Breast epithelium (tissue), 3 donors: Measurements from ENCODE around the gene MTHFD1.

Source experiments
- POLR2A ChIP-seq: fragments of 450-650 bp; IDR thresholded peaks from one replicate; pipeline ENCODE4 v1.6.1; 2016; ENCODE audit warnings: antibody characterized with exemption, mild to moderate bottlenecking, moderate library complexity
- POLR2AphosphoS5 ChIP-seq, 3 donors: sonication (generic); formaldehyde crosslinking; IDR thresholded peaks; one replicate each; pipeline ENCODE4 v1.6.1; 2017; ENCODE audit warnings: antibody characterized with exemption in 3 of 3
- TF ChIP-seq, protein P1 (sequence below), 3 donors: fragments of 450-650 bp; IDR thresholded peaks; one replicate each; pipeline ENCODE4 v1.5.1; 2016 to 2017; ENCODE audit warnings: antibody characterized with exemption in 3 of 3, mild to moderate bottlenecking in 3 of 3, moderate library complexity in 3 of 3

DNA sequence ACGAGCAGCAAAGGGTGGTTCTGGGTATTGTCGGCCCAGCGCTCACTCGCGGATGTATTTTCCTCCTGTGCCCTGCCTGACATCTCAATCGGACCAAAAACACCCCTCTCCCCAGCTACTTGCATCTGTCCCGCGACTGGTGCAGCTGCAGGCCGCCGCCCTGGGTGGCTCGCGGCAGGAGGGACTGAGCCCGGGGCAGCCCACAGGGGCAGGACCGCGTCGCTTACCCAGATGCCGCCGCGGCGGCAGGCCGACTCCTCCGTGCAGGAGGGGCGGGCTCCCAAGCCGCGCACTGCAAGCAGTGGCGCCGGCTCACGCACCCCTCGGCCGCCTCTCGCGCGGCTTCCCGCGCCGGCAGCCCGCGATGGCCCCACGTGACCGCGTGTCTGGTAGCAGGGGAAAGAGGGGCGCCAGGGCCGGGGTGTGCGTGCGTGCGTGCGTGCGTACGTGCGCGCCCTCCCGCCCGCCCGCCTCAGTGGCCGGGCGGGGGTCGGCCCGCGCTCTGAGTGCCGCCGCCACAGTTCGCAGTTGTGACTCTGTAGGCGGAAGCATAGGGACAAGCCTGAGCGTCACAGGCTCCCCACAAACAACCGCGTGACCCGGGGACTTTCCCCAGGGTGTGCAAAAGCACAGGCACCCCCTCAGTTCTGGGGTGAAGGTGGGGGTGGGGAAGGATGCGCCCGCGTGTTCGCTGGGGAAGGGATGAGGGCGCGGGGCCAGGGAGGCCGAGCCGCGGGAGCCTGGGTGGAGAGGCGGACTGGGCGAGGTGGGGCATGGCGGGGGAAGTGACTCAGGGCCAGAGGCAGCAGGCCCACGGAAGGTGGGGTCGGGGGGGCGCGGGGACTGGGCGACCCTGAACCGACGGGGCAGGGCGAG, 115.5 kb downstream of the MTHFD1 start, which contains the start of gene ZBTB25:
- TF ChIP-seq, protein P1, sequence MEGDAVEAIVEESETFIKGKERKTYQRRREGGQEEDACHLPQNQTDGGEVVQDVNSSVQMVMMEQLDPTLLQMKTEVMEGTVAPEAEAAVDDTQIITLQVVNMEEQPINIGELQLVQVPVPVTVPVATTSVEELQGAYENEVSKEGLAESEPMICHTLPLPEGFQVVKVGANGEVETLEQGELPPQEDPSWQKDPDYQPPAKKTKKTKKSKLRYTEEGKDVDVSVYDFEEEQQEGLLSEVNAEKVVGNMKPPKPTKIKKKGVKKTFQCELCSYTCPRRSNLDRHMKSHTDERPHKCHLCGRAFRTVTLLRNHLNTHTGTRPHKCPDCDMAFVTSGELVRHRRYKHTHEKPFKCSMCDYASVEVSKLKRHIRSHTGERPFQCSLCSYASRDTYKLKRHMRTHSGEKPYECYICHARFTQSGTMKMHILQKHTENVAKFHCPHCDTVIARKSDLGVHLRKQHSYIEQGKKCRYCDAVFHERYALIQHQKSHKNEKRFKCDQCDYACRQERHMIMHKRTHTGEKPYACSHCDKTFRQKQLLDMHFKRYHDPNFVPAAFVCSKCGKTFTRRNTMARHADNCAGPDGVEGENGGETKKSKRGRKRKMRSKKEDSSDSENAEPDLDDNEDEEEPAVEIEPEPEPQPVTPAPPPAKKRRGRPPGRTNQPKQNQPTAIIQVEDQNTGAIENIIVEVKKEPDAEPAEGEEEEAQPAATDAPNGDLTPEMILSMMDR (IDR thresholded peaks at IDR 0.05), result no peak
- TF ChIP-seq POLR2A, result peak; percentile 66
- TF ChIP-seq POLR2AphosphoS5 (IDR thresholded peaks at IDR 0.05), result peak; percentile 20 to 84 (median 80)
